ENCODE measurements around the gene VPS13A. TPM values are rescaled to one million over a fixed set of nuclear protein-coding genes. Genes with fewer than 3 reads are reported as not detected.

VPS13A gene
- total and polyA plus RNA-seq, 10 of the 15 experiments (the other 5 are each of a cell fraction or from before 2014, with no cell fraction given): 10.0 to 35.2 (median 21.1) TPM

GRCh38 chr9:77422969-77423368, 245.6 kb downstream of the VPS13A start (continued):
- no peak for TF ChIP-seq E2F8 (IDR thresholded peaks at IDR 0.05; ENCODE audit: low read depth, partially characterized antibody)

GRCh38 chr9:77423841-77424240, 246.5 kb downstream of the VPS13A start:
- RAD21 ChIA-PET (ENCODE audit: unreplicated experiment): no interaction called here
- H3K4me3 ChIP-seq: no peak overlapping the region
- H2AFZ ChIP-seq (ENCODE audit: control insufficient read depth, low read depth, low read length): no peak overlapping the region
- in situ Hi-C loops (cut with MboI): no loop called here
- SMC1A ChIA-PET (ENCODE audit: uncharacterized antibody, unreplicated experiment): no interaction called here
- H4K20me1 ChIP-seq (ENCODE audit: control insufficient read depth, insufficient read depth): no peaks in the 10 kb centered on the region
- FAIRE-seq (no peak), ATAC-seq (no peak), DNase-seq (ENCODE audit: low read depth, low spot score) (no peak)
- no peaks in the 10 kb centered on the region for H3K36me3 ChIP-seq (ENCODE audit: control insufficient read depth in 2 of 2, insufficient read depth in 2 of 2, low read length in 1 of 2)
- no peak overlapping the region for H3K9ac ChIP-seq (ENCODE audit: control insufficient read depth, insufficient read depth, low read length)
- no TSS peak for BruUV-seq (replicated peaks)
- no peaks in the 10 kb centered on the region for H3K79me2 ChIP-seq (ENCODE audit: control insufficient read depth, insufficient read depth, low read length)
- 96% methylated on average over 3 of the region's 3 CpGs for WGBS (ENCODE audit: insufficient coverage, insufficient replicate concordance, low lambda C conversion rate, missing lambda C conversion rate)
- POLR2A ChIA-PET: no interaction called here
- no peak for TF ChIP-seq POU2F2 (IDR thresholded peaks at IDR 0.05; ENCODE audit: borderline replicate concordance, low read depth, low read length)
- H3K9me3 ChIP-seq (replicated peaks; ENCODE audit: control insufficient read depth, insufficient read depth, low read length): no peaks in the 10 kb centered on the region
- H3K4me1 ChIP-seq (ENCODE audit: control insufficient read depth, insufficient read depth, low read length): no peaks in the 10 kb centered on the region
- H3K4me2 ChIP-seq (ENCODE audit: control insufficient read depth, insufficient read depth): no peak overlapping the region
- H3K27ac ChIP-seq (ENCODE audit: control insufficient read depth, insufficient read depth): no peak overlapping the region
- CTCF ChIA-PET: interaction anchor here (0.6 to 3.9 kb wide), 2 partner anchors 10 to 432 kb away, joined by 4 to 13 read pairs; no protein-coding TSS in a partner anchor
- no peaks in the 10 kb centered on the region for H3K27me3 ChIP-seq (replicated peaks in 1 of 2; ENCODE audit: control insufficient read depth in 2 of 2, insufficient read depth in 2 of 2, low read length in 1 of 2)
- intact Hi-C loops (cut with micrococcal nuclease; ENCODE audit: unreplicated experiment): no loop called here

GRCh38 chr9:77424993-77425392, 247.7 kb downstream of the VPS13A start:
- Histone ChIP-seq H3K4me2 (ENCODE audit: control insufficient read depth, insufficient read depth) (no peak overlapping the region), H3K36me3 (ENCODE audit: control insufficient read depth in 2 of 2, insufficient read depth in 2 of 2, low read length in 1 of 2) (no peaks in the 10 kb centered on the region), H3K9me3 (replicated peaks; ENCODE audit: control insufficient read depth, insufficient read depth, low read length) (no peaks in the 10 kb centered on the region), H3K27ac (ENCODE audit: control insufficient read depth, insufficient read depth) (no peak overlapping the region), H4K20me1 (ENCODE audit: control insufficient read depth, insufficient read depth) (no peaks in the 10 kb centered on the region), H3K27me3 (replicated peaks in 1 of 2; ENCODE audit: control insufficient read depth in 2 of 2, insufficient read depth in 2 of 2, low read length in 1 of 2) (no peaks in the 10 kb centered on the region), H2AFZ (ENCODE audit: control insufficient read depth, low read depth, low read length) (no peak overlapping the region), H3K9ac (ENCODE audit: control insufficient read depth, insufficient read depth, low read length) (no peak overlapping the region), H3K4me1 (ENCODE audit: control insufficient read depth, insufficient read depth, low read length) (no peaks in the 10 kb centered on the region), H3K4me3 (no peak overlapping the region), H3K79me2 (ENCODE audit: control insufficient read depth, insufficient read depth, low read length) (no peaks in the 10 kb centered on the region)
- WGBS (ENCODE audit: insufficient coverage, insufficient replicate concordance, low lambda C conversion rate, missing lambda C conversion rate): 48% methylated on average over 2 of the region's 2 CpGs
- no peak for TF ChIP-seq RELB (IDR thresholded peaks at IDR 0.05; ENCODE audit: low read depth)
- TF ChIP-seq PKNOX1 (IDR thresholded peaks at IDR 0.05): no peak
- TF ChIP-seq IKZF1 (conservative IDR thresholded peaks at IDR 0.05): no peak
- TF ChIP-seq PAX8 (IDR thresholded peaks at IDR 0.05): no peak
- TF ChIP-seq ATF3 (IDR thresholded peaks at IDR 0.05; ENCODE audit: borderline replicate concordance, extremely low read depth, low read depth, low read length): no peak
- ChIA-PET RAD21 (ENCODE audit: unreplicated experiment) (no interaction called here), SMC1A (ENCODE audit: uncharacterized antibody, unreplicated experiment) (no interaction called here), CTCF (interaction anchor here (3.9 kb wide), 1 partner anchor 9 kb away, joined by 13 read pairs; no protein-coding TSS in a partner anchor), POLR2A (no interaction called here)
- no TSS peak for BruUV-seq (replicated peaks)
- FAIRE-seq: no peak
- in situ Hi-C loops (cut with MboI) (no loop called here), intact Hi-C loops (cut with micrococcal nuclease; ENCODE audit: unreplicated experiment) (no loop called here)
- no peak for ATAC-seq
- no peak for DNase-seq (ENCODE audit: low read depth, low spot score)
